ENCODE results near the gene RPS21.

DNA sequence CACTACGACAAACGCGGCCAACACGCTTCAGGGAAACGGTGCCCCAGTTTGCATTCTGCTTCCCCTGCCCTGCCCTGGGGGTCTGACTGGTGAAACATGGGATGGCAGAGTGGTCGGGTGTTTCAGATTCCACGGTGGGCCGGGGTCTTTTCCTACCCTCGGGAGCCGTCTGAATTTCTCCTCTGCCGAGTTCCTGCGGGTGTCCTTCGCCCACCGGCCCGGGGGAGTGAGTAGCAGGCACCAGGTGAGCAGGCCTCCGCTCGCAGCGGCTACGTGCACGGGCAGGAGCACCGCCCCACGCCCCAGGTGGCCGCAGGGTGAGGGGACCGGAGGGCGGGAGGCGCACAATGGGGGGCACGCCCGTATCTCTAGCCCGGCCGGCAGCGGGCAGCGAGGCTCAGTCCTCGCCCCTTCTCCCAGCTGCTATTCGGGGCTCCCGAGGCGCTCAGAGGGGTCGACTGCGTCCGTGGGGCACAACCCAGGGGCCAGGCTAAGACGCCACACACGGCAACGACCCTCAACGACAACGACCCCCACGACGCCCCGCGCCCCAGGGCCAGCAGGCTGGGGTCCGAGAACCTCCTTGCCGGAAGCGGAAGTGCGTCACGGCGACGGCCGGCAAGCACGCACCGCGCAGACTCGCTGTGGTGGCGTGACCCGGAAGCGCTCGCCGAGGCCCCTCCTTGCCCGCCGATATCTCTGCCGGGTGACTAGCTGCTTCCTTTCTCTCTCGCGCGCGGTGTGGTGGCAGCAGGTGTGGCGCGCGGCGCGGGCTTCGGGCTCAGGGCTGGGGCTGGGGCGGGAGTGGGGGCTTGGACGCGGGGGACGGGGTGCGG, at the start of gene RPS21:
- peak; percentile 95 for TF ChIP-seq POLR2A (IDR thresholded peaks at IDR 0.05; ENCODE audit: low read depth, low read length)
- peak; percentile 95 for TF ChIP-seq POLR2AphosphoS5 (IDR thresholded peaks at IDR 0.05; ENCODE audit: low read depth, low read length)
- TF ChIP-seq TAF1 (IDR thresholded peaks at IDR 0.05; ENCODE audit: borderline replicate concordance, low read depth, low read length) = peak; percentile 93

Measured in GM12892 (cell line).